ENCODE results near the gene NXT1.

NXT1 gene

DNA sequence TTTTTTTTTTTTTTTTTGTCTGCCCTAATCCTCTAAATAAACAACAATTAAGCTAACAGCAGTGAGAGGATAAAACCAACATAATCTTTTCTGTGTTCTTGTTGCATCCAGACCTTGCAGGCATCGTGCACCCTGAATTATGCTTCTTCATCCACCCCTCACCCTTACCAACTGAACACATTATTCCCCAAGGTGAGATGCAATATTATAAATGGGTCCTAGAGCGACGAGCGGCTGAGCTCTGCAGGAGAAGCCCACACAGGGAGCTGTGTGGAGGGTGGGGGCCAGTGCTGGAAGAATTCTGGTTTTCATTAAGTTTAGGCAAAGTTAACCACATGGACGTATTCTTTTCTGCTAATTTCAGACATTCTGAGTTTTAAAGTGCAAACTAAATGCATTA is 32.2 kb upstream of the NXT1 start:
- H3K9ac ChIP-seq, result no peak overlapping the region
- no peak for TF ChIP-seq Cebpa-rat (IDR thresholded peaks at IDR 0.05)
- no peaks in the 10 kb centered on the region for H4K20me1 ChIP-seq
- H3K36me3 ChIP-seq, result no peaks in the 10 kb centered on the region
- peaks cover 8 to 20% (median 12%) of the 10 kb centered on the region in 11 experiments; a peak in 15 of 22 replicates for H3K9me3 ChIP-seq (replicated peaks in 1 of 11)
- no peaks in the 10 kb centered on the region for H3K27me3 ChIP-seq
- H3K27ac ChIP-seq, result no peak overlapping the region
- H3K4me3 ChIP-seq, result no peak overlapping the region
- no peak overlapping the region for H3K4me2 ChIP-seq
- peaks cover 0 to 10% (median 7%) of the 10 kb centered on the region in 10 experiments; a peak in 9 of 20 replicates for H3K4me1 ChIP-seq

DNA sequence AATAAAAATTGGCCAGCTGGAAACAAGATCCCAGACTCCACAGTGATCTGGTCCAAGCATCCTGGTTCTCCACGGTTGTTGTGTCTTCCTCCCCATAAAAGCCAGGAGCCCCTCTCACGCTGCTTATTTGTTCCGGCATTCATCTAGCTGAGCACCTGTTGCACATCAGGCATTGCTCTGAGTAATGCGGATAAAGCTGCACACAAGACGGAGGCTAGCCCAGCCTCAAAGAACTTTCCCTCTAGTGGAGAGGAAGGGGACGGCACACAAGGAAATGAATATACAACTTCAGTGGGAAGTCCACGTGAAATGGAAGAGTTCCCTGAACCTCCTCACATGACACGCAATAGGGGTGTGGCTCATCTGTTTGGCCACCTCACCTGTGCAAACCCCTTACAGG is 30.3 kb upstream of the NXT1 start:
- Histone ChIP-seq H3K27me3 (no peaks in the 10 kb centered on the region), H3K9me3 (replicated peaks in 1 of 11) (peaks cover 8 to 19% (median 12%) of the 10 kb centered on the region in 11 experiments; a peak in 15 of 22 replicates), H3K27ac (no peak overlapping the region), H4K20me1 (no peaks in the 10 kb centered on the region), H3K4me1 (peaks cover 0 to 10% (median 7%) of the 10 kb centered on the region in 10 experiments; a peak in 10 of 20 replicates), H3K36me3 (no peaks in the 10 kb centered on the region), H3K9ac (no peak overlapping the region), H3K4me2 (no peak overlapping the region), H3K4me3 (no peak overlapping the region)
- no peak for TF ChIP-seq Cebpa-rat (IDR thresholded peaks at IDR 0.05)

DNA sequence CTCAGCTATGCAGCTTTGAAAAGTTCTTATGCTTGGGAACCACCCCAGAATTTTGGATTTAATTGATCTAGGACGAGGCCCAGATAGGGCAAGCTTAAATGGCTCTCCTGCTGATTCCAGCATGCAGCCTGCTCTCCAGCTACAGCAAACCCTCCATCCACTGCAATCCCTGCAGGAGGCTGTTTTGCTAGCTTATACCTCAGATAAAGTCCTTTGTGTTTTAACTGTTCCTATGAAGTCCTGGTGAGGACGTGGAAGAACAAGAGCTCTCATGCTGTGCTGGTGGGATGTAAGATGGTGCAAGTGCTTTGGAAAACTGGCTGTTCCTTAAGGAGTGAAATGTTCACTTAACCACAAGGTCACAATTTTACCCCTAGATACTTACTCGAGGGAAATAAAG is 25.5 kb upstream of the NXT1 start:
- Histone ChIP-seq H3K27me3 (no peaks in the 10 kb centered on the region), H3K9ac (no peak overlapping the region)

DNA sequence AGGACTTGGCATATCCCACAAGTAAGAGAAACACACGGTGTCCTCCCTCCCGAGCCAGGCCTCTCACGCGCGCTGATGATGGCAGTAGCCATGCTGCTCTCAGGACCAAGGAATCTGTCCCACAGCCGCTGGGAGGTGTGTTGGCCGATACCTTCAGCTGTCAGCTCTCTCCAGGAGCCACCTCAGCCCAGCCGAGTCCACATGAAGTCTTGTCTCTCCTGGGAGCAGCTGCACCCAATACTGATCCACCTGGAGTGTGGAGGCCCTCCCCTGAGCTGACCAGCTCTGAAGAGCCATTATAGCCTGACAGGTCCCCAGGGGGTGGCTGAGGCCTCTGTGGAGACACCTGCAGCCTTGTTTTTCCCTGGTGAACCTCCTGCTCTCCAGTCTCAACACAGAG is 23.8 kb upstream of the NXT1 start:
- H4K20me1 ChIP-seq, result no peaks in the 10 kb centered on the region
- peaks cover 8 to 22% (median 12%) of the 10 kb centered on the region in 11 experiments; a peak in 20 of 22 replicates for H3K9me3 ChIP-seq (replicated peaks in 1 of 11)
- no peaks in the 10 kb centered on the region for H3K27me3 ChIP-seq
- H3K9ac ChIP-seq, result no peak overlapping the region
- H3K4me3 ChIP-seq, result no peak overlapping the region
- peak overlapping the region in 9 of 11 experiments; percentile 27 to 70 (median 52); a peak in 17 of 22 replicates for H3K4me2 ChIP-seq
- H3K36me3 ChIP-seq, result no peaks in the 10 kb centered on the region
- peaks cover 18 to 31% (median 28%) of the 10 kb centered on the region in 10 experiments for H3K4me1 ChIP-seq
- H3K27ac ChIP-seq, result 0 out of 22 replicates have a peak overlapping the region, but pooled peaks of 1 of the 11 experiments have one; percentile 2
- TF ChIP-seq Cebpa-rat (IDR thresholded peaks at IDR 0.05), result no peak

More for the DNA sequence above, 25.5 kb upstream of the NXT1 start:
- peaks cover 17 to 33% (median 25%) of the 10 kb centered on the region in 11 experiments; a peak in 21 of 22 replicates for H3K9me3 ChIP-seq (replicated peaks in 1 of 11)
- no peaks in the 10 kb centered on the region for H3K36me3 ChIP-seq
- H3K4me2 ChIP-seq, result no peak overlapping the region
- no peak for TF ChIP-seq Cebpa-rat (IDR thresholded peaks at IDR 0.05)
- no peak overlapping the region for H3K4me3 ChIP-seq
- peaks cover 8 to 17% (median 15%) of the 10 kb centered on the region in 10 experiments; a peak in 18 of 20 replicates for H3K4me1 ChIP-seq
- H3K27ac ChIP-seq, result no peak overlapping the region
- H4K20me1 ChIP-seq, result no peaks in the 10 kb centered on the region

DNA sequence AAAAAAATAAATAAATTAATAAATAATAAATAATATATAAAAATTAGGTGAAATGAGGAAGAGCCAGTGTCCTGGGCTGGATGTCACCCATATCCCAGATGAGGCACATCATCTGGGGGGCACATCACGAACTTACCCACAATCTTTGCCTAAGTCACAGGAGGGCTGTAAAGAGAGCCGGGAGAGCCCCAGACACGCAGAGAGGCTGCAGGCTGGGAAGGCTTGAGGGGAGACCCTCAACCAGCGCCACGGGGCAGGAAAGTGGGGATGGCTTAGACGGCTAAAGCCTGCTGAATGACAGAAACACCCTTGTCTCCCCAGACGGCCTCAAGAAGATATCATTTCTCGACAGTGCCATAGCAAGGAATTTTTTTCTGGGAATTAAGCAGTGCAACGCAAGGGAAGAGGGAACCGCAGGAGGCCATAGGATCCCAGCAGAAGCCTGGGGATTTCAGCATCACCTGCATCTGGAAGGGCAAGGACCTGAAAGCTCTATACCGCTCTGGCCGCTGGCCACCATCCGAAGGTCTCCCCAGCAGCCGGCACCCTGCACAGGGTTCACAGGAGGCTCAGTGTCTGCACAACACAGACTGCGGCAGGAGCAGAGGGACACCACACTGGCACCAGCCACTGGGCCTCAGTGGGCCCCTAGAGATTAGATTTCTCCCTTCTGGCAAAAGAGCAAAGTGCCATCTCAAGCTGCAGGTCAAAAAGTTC is 22.8 kb upstream of the NXT1 start:
- H3K36me3 ChIP-seq, result no peaks in the 10 kb centered on the region
- H3K4me3 ChIP-seq, result no peak overlapping the region
- H3K9me3 ChIP-seq (replicated peaks in 1 of 11), result peaks cover 8 to 22% (median 12%) of the 10 kb centered on the region in 11 experiments; a peak in 20 of 22 replicates
- H3K27me3 ChIP-seq, result no peaks in the 10 kb centered on the region
- H4K20me1 ChIP-seq, result no peaks in the 10 kb centered on the region
- no peak overlapping the region for H3K9ac ChIP-seq
- no peak for TF ChIP-seq Cebpa-rat (IDR thresholded peaks at IDR 0.05)
- H3K4me2 ChIP-seq, result no peak overlapping the region
- H3K4me1 ChIP-seq, result peaks cover 28 to 41% (median 38%) of the 10 kb centered on the region in 10 experiments
- no peak overlapping the region for H3K27ac ChIP-seq

DNA sequence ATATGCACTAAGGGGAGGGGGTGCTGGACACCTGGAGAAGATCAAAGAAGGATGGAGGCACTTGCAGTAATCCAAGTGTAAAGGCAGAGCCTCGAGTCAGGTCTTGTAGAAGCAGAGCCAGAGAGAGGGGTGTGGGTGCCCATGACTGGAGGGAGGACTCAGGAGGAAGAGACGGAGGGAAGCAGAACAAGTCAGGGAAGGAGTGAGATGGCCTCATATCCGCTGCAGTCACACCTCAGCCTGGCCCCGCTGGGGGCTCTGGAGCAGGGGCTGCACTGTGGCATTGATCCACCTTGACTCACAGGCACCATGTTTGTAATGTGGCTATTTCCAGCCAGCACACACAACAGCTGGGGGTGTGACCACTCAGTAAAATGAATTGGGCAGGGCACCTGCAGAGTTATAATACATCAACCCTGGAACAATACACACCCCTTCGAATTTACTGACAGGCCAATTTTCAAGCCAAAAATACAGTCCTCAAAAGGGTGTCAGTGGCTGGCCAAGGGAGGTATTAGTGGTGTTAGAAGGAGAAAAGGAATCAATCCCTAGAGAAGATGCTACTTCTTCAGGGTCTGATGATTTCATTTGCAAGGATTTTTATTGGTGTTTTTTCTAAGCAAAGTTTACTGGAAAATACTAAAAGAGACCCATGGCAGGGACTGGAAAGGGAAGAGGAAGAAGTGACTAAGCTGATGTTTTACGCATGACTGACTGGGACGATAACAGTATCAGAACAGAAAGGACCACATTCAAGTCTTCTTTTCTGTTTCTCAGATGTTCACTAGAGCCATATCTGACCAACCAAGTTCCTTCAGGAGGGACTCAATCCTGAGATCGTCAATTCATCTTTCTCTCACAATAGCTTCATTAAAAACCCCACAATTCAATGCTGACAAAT is 18.9 kb upstream of the NXT1 start:
- H4K20me1 ChIP-seq, result no peaks in the 10 kb centered on the region
- peak overlapping the region; percentile 71 to 88 (median 83) for H3K4me2 ChIP-seq
- no peak for TF ChIP-seq Cebpa-rat (IDR thresholded peaks at IDR 0.05)
- H3K4me1 ChIP-seq, result peaks cover 34 to 61% (median 54%) of the 10 kb centered on the region in 10 experiments
- H3K27me3 ChIP-seq, result no peaks in the 10 kb centered on the region
- peak overlapping the region in 1 of 11 experiments; percentile 7; a peak in 2 of 22 replicates for H3K9ac ChIP-seq
- 0 out of 20 replicates have a peak overlapping the region, but pooled peaks of 1 of the 10 experiments have one; percentile 0 for H3K4me3 ChIP-seq
- H3K9me3 ChIP-seq (replicated peaks in 1 of 11), result peaks cover 8 to 22% (median 12%) of the 10 kb centered on the region in 11 experiments; a peak in 20 of 22 replicates
- H3K36me3 ChIP-seq, result no peaks in the 10 kb centered on the region
- H3K27ac ChIP-seq, result peak overlapping the region; percentile 5 to 67 (median 36); a peak in 17 of 22 replicates

DNA sequence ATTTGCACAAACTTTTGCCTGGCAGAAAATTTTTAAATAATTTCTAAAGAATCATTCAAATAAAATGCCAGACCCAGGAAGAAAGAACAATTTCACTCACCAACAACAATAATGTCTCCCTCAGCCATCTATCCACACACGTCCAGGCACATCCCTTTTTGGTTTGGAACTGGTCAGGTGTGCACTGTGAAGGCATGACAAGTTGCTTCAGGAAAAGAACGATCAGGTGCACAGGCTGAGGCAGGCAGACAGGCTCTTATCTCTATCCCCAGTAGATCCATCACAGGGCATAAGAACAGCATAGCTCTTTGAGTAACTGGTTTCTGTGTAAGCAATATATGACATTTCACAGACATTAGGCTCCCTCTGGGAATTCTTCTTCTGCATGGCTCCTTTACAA is 18.1 kb upstream of the NXT1 start:
- Histone ChIP-seq H3K27me3 (no peaks in the 10 kb centered on the region), H3K27ac (peak overlapping the region in 5 of 11 experiments; percentile 21 to 67 (median 50); a peak in 9 of 22 replicates), H3K4me1 (peaks cover 34 to 64% (median 50%) of the 10 kb centered on the region in 10 experiments), H4K20me1 (no peaks in the 10 kb centered on the region), H3K9me3 (replicated peaks in 1 of 11) (peaks cover 8 to 22% (median 12%) of the 10 kb centered on the region in 11 experiments; a peak in 20 of 22 replicates), H3K4me3 (no peak overlapping the region), H3K4me2 (peak overlapping the region; percentile 71 to 88 (median 83)), H3K9ac (no peak overlapping the region), H3K36me3 (no peaks in the 10 kb centered on the region)
- no peak for TF ChIP-seq Cebpa-rat (IDR thresholded peaks at IDR 0.05)

DNA sequence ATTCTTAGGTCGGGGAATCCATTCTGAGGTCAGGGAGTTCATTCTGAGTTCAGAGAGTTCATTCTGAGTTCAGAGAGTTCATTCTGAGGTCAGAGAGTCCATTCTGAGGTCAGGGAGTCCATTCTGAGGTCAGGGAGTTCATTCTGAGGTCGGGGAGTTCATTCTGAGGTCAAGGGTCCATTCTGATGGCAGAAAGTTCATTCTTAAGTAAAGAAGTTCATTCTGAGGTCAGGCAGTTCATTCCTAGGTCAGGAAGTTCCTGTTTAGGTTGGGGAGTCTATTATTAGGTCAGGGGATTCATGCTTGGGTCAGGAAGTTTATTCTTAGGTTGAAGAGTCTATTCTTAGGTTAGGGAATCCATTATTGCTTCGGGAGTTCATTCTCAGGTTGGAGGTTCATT is 16.5 kb upstream of the NXT1 start:
- TF ChIP-seq Cebpa-rat (IDR thresholded peaks at IDR 0.05), result no peak
- Histone ChIP-seq H3K27me3 (no peaks in the 10 kb centered on the region), H3K4me2 (peak overlapping the region; percentile 13 to 86 (median 83); a peak in 21 of 22 replicates), H3K4me3 (0 out of 20 replicates have a peak overlapping the region, but pooled peaks of 2 of the 10 experiments have one; percentile 4 to 15), H3K9ac (no peak overlapping the region), H3K4me1 (peaks cover 34 to 65% (median 50%) of the 10 kb centered on the region in 10 experiments), H4K20me1 (no peaks in the 10 kb centered on the region), H3K36me3 (no peaks in the 10 kb centered on the region), H3K9me3 (replicated peaks in 1 of 11) (peaks cover 8 to 14% (median 11%) of the 10 kb centered on the region in 11 experiments; a peak in 20 of 22 replicates), H3K27ac (peak overlapping the region in 5 of 11 experiments; percentile 3 to 48 (median 20); a peak in 5 of 22 replicates)
